NCI-H2029 (cell line): ENCODE results near the gene POLRMT.

Experiments used
- DNase-seq: peaks from one replicate; lab custom pipeline; 2025; lab: John Stamatoyannopoulos, UW

Gene POLRMT

DNA sequence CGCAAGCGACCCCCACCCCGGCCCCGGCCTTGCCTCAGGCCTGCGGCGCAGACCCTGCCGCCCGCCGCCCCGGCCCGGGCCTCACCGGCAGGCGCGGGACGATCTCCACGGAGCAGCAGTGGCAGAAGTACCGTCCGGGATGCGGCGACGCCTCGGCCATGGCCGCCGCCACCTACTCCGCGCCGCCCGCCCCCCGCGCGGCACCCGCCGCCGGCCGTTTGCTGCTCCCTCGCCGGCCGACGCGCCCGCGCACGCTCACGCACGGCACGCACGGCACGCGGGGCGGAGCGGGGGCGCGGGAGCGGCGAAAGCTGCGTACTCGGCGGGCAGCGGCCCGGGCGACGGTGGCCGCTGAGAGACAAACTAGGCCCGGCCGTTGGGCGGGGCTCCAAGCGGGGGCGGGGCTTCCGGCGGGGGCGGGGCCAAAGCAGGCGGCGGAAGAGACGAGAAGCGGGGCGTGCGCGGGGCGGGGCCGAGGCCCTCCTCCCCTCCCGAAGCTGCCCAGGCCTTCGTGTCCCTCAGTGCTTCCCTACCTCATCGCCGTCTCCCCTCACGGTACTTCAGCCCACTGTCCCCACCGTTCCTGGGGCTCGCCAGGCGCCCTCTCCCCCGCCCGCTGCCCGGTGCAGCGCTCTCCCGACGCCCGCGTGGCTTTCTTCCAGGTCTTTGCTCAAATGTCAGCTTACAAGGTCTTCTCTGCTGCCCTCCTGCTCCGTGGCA lies 29.8 kb upstream of the POLRMT start, which contains the start of gene RNF126:
RNF126 (minus strand) TSS at position 253 of the 720 bp plus-strand sequence; CDS start at position 160, 93 bp downstream.
- DNase-seq = peak; percentile 86

DNA sequence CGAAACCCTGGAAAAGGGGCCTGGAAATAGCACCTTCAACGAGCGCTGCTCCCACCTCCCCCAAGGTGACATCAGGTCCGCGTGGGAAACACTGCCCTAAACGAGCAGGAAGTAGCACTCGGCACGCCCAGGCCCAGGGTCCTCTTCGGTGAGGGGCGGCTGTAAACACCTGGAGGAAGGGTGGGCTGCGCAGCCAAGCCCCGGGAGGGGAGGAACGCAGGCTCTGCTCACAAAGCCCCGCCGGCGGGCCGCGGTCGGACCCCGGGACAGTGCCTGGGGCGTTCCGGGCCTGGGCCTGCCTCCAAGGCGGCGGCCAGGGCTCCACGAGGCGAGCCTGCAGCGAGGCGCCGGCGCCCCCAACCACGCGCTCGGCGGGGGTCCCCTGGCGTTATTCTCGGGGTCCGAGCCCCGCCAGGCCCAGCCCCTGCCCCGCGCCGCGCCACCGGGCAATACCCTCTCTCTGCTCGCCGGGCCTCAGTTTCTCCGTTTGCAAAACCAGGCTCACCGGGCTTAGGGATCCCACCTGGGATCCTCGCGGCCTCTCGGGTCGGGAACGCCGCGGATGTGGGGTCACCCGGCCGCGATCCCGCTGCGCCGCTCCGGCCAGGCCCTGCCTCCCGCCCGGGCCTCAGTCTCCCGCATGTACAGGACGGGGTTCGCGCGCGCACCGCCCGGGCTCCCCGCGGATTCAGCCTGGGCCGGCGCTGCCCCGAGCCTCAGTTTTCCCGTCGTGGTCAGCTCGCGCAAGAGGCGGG lies 29.0 kb upstream of the POLRMT start:
- DNase-seq = peak; percentile 55

DNA sequence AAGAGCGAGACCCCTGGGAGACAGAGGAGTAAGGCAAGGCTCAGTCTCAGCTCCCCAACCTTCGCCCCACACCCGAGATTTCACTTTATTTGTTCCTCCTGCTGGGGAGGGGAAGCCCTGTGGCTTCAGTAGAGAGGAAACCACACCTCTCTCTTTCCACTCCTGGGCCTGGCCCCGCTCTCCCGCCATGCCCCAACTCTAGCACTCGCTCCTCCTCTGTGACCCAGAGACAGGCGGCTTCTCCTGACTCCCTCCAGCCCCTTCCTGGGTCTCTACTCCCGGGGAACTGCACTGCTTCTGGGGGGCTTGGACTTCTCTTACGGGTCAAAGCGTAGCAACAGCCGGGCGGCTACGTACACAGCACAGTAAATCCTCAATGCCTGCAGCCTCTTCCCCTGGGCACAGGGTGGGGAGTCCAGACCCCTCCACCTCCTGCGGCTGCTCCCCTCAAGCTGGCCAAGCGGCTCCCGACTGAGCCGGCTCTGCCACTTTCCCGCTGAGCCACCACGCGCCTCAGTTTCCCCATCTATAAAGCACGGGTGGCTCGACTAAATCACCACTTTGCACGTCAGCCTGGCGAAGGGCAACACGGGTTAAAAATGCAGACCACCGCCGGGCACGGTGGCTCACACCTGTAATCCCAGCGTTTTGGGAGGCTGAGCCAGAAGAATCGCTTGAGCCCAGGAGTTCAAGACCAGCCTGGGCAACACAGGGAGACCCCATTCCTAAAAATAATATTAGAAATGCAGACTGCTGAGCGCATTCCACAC lies 28.3 kb upstream of the POLRMT start:
- DNase-seq = no peak

DNA sequence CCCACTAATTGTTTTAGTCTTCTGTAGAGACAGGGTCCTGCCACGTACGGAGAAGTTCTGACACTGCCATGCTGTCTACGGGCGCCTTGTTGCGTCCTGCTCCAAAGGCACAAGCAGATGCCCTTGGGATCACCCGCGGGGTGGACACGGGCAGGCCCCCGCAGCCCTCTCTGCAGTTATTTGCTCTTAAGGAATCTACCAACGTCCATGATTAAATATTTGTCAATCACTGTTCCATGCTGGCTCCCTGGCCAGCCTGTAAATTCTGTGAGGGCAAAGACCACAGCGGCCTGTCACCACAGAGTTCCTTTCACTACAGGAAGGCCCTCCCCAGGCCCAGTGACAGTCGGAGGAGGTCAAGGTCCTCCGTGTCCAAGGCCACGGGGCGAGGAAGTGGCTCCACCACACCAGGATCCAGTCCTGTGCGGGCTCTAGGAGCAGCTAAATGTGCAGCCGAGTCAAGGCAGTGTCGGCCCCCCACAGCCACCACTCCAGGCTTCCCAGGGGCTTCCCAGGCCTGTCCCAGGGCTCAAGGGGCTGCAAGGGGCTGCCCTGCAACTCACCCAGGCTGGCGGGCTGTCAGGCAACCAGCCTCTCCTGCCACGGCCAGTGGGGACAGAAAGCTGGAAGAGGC lies 27.6 kb upstream of the POLRMT start:
- no peak for DNase-seq

DNA sequence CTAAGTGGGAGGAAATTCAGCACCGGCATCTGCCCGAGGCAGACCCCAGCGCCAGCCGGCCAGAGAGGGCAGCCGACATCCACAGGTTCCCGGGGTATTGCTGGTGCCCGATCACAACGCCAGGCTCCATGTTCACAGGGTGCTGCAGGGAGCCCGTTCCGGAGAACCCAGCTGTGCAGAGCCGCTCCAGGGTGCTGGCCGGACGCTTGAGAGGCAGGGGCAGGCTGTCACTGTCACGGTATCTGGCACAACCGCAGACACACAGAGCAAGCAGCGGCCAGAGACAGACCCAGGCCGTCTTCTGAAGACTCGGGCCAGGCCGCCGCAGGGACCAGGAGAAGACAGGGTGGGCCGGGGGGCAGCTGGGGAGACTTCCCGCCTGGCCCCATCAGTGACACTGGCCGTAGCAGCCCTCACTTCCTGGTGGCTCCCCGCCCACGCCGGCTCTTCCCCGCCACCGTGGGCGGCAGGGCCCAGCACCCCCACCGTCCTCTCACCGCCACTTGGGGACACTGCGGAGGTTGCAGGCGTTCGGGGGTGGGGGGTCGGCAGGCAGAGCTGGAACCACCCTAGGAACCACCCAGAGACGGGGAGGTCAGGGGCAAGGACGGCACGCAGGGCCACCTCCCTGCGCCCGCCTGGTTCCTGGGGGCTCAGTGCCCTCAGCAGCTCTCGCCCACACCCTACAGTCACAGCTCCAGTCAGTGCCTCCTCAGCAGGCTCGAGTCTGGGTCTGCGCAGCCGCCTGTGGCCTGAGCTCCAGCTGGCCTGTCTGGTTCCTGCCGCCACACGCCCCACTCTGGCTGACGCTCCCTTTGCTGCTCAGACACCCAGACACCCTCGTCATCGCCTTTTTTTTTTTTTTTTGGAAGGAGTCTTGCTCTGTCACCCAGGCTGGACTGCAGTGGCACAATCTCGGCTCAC lies 25.8 kb upstream of the POLRMT start:
- DNase-seq = no peak

DNA sequence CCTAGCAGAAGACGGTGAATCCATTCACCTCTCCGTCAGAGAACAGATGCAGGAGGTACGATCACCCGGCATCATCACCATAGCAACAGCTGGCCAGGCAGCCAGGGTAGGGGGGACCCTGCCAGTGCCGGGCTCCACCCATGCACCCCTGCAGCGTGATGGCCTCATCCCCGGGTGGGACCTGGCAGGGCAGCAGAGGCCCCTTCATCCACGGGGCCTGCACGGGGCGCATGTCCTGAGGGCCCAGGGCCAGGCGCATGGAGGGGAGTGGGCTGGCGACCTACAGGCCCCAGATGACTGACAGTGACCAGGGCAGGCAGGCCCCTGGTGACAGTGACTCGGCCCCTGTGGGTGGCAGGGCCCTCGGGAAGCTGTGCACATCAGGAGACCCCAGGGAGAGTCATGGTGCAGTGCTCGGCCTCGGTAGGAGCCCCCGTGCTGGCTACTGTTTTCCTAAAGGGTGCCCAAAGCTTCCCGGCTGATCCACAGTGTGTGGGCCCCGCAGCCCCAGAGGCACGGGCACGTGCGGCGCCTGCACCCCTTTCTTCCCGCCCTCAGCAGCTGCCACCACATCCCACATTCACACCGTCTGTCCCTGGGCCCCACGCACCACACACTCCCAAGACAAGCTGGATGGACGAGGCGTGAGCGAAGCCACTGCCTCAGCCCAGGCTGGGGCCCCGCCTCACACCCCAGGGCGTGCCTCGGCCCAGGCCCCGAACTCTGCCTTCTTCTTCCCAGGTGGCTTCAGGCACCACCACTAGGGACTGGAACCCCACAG lies 24.9 kb upstream of the POLRMT start:
- DNase-seq = no peak

GRCh38 chr19:657611-658010 lies 24.3 kb upstream of the POLRMT start:
- no peak for DNase-seq

GRCh38 chr19:656751-657559 lies 23.6 kb upstream of the POLRMT start:
- no peak for DNase-seq

DNA sequence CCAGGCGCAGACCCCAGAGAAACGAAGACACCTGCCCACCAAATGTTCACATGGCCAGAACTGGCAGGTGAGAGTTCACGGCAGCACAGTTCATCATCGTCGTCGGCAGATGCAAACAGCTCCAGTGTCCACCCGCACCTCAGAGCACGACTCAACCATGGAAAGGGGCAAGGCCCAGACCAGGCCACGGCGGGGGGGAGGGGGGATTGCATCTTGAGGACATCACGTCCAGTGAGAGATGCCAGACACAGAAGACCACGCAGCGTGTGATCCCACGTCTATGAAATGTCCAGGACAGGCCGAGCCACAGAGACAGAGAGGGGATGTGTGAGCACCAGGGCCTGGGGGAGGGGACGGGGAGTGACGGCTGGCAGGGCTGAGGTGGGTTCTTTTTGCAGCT lies 22.4 kb upstream of the POLRMT start:
- DNase-seq = no peak

GRCh38 chr19:653425-653824 lies 20.1 kb upstream of the POLRMT start:
- no peak for DNase-seq

DNA sequence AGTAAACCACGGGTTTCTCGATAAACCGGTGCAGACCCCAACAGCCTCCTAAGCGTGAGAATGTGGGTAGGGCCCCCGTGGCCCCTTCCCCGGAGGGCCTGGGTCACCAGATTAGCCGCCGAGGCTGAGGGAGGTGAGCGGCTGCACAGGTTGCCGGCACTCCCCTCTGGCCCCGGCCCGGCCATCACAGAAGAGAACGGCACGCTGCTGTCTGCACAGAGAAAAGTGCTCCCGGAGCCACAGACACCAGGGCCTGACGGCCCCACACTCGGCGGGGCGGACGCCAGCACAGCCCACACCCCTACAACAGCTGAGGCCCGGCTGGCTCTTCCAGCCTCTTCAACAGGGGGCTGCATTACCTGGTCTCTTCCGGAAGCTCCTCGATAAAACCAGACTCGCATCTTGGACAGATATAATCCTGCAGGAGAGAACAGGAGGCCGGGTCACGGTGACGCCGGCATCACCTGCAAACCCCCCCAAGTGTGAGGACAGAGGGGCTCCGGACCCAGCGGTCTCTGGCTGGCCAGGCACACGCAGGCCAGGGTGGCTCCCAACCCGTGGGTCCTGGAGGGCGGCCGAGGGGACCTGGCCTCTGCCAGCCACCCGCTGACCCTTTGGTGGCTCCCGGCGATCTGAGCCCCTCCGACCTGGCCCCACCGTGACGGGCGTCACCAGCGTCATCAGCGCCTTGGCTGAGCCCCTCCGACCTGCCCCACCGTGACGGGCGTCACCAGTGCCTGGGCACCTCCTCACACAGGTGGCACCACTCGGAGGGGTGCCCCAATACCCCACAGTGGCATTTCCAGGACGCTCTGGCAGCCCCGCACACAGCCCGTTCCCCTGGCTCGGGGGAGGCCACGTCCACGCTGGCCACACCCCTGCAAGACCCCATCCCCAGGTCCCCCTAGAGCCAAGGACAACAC lies 19.4 kb upstream of the POLRMT start:
- no peak for DNase-seq

DNA sequence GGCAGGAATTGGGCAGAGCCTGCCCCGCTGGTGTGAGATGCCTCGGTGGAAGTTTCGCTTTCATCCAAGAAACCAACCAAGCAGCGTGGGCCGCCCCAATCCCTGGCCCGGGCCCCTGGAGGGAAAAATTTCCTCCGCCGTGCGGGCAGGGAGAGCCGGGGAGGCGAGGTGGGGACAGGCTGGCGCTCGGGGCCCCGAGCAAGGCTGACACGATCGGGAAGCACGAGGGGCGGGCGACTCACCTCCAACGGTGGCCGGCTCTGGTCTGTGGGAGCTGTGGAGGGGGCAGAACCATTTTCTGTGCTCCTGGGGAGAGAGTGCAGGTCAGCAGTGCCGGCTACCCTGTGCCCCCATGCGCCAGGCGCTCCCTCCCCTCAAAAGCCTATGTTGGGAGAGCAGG lies 18.7 kb upstream of the POLRMT start:
- DNase-seq = no peak

DNA sequence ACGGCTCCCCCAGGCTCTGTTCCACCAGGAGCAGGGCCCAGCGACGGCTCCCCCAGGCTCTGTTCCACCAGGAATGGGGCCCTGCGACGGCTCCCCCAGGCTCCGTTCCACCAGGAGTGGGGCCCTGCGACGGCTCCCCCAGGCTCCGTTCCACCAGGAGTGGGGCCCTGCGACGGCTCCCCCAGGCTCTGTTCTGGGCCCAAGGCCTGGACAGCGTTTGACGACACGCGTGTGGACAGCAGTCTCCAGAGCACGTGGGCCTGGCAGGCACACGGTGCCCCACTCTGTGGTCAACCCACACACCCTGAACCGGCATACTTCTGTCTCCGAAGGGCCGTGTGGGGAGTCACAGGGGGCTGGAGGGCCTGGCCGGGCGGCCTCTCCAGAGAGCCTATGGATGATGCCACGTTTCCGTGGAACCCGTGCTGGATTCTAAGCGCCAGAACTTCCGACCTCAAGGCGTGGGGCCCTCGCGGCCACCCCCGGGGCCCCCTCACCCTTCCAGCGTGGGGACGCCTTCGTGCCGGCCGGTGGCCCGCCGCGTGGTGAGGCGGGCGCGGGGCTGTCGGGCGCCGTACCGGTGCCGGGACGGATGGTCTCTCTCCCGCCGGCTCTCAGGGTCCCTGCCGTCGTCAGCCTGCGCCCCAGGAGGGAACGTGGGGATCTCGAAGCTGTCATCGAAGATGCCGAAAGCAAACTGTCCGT lies 17.9 kb upstream of the POLRMT start:
- no peak for DNase-seq

DNA sequence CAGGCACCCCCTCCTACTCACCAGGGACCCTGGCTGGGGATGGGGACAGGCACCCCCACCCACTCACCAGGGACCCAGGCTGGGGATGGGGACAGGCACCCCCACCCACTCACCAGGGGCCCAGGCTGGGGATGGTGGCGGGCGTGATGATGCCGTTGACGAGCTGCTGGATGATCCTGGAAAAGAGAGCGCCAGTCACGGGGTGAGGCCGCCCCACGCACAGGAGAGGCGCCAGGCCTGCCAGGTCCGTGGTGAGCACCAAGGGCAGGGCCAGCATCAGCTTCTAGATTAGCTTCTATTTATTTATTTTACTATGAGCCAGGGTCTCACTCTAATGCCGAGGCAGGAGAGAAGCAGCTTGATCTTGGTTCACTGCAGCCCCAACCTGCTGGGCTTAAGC lies 16.8 kb upstream of the POLRMT start:
- DNase-seq = no peak

GRCh38 chr19:648904-649801 lies 15.8 kb upstream of the POLRMT start:
- DNase-seq = no peak

DNA sequence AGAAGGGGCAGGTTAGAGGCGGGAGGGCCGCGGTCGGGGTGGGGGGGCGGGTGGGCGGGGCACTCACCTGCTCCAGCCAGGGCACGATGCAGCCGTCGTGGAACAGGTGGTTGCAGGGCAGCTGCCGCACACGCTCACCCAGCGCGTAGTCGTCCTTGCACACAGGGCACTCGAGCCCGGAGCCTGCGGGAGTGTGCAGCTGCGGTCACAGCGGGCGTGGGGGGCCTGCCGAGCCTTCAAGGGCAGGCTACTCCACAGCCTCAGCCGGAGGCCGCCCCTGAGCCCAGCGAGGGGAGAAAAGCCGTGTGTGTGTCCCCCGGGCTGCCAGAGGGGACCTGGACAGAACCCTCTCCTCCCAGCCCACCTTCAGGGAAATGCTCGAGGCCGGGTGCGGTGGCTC lies 15.0 kb upstream of the POLRMT start:
- no peak for DNase-seq
